Left ventricle myocardium inferior (tissue), 1 donor: ENCODE data around the gene NACC2. TPM values are rescaled to one million over a fixed set of nuclear protein-coding genes. Genes with fewer than 3 reads are reported as not detected.
A peak's percentile ranks its signal among the peaks of the same experiment; 100 is the strongest.

Source experiments
- DNase-seq: peaks from one replicate; pipeline ENCODE4 v3.0.0-alpha.2; 2020
- H3K27ac ChIP-seq: fragments of 200-600 bp; replicated peaks from 2 replicates; pipeline ENCODE4 v1.8.0; 2021
- H3K27me3 ChIP-seq: fragments of 200-600 bp; 2 replicates; pipeline ENCODE4 v1.8.0; 2021; ENCODE audit warnings: low read depth
- H3K36me3 ChIP-seq: fragments of 200-600 bp; 2 replicates; pipeline ENCODE4 v1.8.0; 2021
- H3K4me1 ChIP-seq: fragments of 200-600 bp; 2 replicates; pipeline ENCODE4 v1.8.0; 2021
- H3K4me3 ChIP-seq: fragments of 200-600 bp; 2 replicates; pipeline ENCODE4 v1.8.0; 2021; ENCODE audit warnings: mild to moderate bottlenecking, moderate library complexity
- H3K9me3 ChIP-seq: fragments of 200-600 bp; replicated peaks from 2 replicates; pipeline ENCODE4 v1.8.0; 2021
- intact Hi-C: fragments of 100-400 bp; cut with micrococcal nuclease; formaldehyde crosslinking; loops from one replicate; pipeline ENCODE4 v1.11.0; 2022
- total RNA-seq: library from RNA; stranded (reverse); fragmentation: NEBNext Ultra II Directional; extraction: Animal tissue kit (Norgen Biotek cat#: 25700); gene quantifications from one replicate; pipeline ENCODE4 v1.2.1, GENCODE V29; 2021
- TF ChIP-seq, protein P1 (sequence below): fragments of 200-600 bp; IDR thresholded peaks from 2 replicates; pipeline ENCODE4 v1.8.0; 2021; ENCODE audit warnings: antibody characterized with exemption, mild to moderate bottlenecking, borderline replicate concordance
- donor health status: DM: no; HTN: yes; CAD: no; lungs with severe emphysema.

NACC2 gene
- total RNA-seq, 1 donor from 2014 or later: 29.5 TPM

DNA sequence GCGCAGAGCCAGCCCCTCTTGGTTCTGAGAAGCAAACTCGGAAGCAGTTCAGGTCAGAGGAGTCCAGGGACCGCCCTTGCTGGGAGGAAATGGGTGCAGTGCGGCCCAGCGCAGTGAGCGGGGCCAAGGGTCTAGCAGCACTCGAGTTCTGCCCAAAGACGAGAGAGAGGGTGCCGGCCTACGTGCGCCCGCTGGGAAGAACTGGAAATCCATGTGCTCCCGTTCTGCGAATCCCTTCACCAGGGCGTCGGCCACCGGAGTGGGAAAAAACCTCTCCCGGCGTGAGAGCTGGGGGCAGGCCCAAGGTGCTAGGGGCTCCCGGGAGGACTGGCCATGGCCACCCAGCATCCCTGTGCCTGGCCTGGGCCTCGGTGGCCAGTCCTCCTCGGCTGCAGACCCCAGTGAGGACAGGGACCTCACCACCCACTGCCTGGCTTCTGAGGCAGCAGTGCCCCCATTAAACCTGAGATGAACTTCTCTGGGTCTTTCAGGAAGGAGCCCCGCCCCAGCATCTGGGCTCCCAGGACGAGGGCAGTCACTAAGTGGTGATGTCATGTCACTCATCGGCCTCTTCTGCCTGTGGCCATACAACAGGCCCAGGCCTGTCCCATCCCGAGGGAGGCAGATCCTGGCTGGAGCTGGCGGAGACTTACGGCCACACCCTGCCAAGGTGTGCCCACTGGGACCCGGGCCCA, 13.0 kb upstream of the NACC2 start:
- TF ChIP-seq, protein P1, sequence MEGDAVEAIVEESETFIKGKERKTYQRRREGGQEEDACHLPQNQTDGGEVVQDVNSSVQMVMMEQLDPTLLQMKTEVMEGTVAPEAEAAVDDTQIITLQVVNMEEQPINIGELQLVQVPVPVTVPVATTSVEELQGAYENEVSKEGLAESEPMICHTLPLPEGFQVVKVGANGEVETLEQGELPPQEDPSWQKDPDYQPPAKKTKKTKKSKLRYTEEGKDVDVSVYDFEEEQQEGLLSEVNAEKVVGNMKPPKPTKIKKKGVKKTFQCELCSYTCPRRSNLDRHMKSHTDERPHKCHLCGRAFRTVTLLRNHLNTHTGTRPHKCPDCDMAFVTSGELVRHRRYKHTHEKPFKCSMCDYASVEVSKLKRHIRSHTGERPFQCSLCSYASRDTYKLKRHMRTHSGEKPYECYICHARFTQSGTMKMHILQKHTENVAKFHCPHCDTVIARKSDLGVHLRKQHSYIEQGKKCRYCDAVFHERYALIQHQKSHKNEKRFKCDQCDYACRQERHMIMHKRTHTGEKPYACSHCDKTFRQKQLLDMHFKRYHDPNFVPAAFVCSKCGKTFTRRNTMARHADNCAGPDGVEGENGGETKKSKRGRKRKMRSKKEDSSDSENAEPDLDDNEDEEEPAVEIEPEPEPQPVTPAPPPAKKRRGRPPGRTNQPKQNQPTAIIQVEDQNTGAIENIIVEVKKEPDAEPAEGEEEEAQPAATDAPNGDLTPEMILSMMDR: no peak
- H3K4me3 ChIP-seq: no peak overlapping the region
- no peaks in the 10 kb centered on the region for H3K9me3 ChIP-seq
- H3K36me3 ChIP-seq: no peaks in the 10 kb centered on the region
- DNase-seq: no peak
- intact Hi-C loops: no loop called here
- H3K27ac ChIP-seq: peak overlapping the region; percentile 86
- H3K27me3 ChIP-seq: no peaks in the 10 kb centered on the region
- H3K4me1 ChIP-seq: peaks cover 82% of the 10 kb centered on the region

DNA sequence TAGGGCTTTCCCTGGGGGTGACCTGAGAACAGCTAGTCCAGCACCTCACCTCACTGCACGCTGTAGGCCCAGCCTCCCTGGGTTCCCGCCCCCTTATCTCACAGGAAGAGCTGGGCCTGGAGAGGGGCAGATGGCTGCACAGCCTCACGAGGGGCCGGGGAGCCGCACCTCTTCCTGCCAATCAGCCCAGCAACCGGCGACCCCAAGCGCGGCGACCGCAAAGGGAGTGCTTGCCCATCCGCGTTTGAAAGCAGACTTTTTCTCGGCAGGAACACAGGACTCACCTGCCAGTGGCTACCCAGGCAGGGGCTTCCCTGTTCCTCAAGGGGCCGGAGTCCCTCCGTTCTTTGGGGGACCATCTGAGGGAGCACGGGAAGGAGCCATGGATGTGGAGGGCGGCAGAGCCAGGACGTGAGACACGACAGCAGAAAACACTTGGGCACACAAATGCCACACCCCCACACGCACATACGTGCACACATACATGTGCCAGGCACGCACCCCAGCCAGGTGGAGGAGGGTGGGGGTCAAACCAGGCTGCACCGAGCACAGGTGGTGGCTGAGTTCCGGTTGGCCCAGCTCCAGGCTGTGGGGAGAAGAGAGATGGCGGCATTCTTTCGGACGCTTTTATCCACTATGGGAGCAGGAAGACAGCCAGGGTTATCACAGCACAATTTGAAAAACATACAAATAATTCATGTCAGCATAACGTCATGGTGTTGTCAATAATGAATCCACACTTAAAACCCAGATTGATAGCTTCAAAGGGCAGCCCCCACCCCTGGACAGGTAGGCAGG, 12.3 kb upstream of the NACC2 start:
- no peak overlapping the region for H3K4me3 ChIP-seq
- TF ChIP-seq, protein P1: no peak
- no peak for DNase-seq
- H3K4me1 ChIP-seq: peaks cover 82% of the 10 kb centered on the region
- peak overlapping the region; percentile 86 for H3K27ac ChIP-seq
- intact Hi-C loops: no loop called here
- H3K9me3 ChIP-seq: no peaks in the 10 kb centered on the region
- no peaks in the 10 kb centered on the region for H3K27me3 ChIP-seq
- H3K36me3 ChIP-seq: no peaks in the 10 kb centered on the region

DNA sequence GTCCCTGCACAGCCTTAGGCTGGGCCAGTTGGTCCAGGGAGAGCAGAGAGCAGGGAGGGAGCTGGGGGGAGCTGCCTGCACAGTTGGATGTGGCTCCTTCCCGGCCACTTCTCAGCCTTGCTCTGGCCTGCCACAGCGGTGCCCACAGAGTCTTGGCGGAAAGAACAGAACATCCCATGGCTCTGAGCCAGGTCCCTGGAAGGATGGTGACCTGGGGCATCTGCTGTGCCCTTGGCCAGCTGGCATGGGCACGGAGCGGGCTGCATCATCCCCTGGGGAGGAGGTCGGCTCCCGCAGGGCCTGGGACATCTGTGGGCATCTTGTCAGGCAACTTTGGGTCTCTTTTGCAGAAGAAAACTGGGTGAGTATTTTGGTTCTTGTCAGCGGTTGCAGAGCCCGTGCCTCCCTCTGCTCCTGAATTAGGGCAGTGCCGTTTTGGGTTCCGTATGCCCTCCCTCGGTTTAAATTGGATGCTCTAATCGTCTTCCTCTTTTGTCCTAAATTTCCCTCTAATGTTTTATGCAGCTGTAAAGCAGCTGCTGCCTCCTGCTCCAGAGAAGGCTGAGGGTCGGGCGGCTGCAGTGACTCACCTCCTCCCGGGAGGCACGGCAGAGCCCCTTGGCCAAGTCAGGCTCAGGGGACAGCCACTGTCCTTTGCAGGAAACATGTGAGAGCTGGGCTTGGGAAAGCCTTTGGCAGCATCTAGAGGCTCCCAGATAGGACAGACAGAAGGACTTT, 10.5 kb upstream of the NACC2 start:
- H3K27me3 ChIP-seq: no peaks in the 10 kb centered on the region
- H3K9me3 ChIP-seq: no peaks in the 10 kb centered on the region
- H3K36me3 ChIP-seq: no peaks in the 10 kb centered on the region
- peak overlapping the region; percentile 77 for H3K27ac ChIP-seq
- H3K4me3 ChIP-seq: peak overlapping the region; percentile 14
- intact Hi-C loops: no loop called here
- DNase-seq: peak; percentile 80
- TF ChIP-seq, protein P1: no peak
- peaks cover 71% of the 10 kb centered on the region for H3K4me1 ChIP-seq

DNA sequence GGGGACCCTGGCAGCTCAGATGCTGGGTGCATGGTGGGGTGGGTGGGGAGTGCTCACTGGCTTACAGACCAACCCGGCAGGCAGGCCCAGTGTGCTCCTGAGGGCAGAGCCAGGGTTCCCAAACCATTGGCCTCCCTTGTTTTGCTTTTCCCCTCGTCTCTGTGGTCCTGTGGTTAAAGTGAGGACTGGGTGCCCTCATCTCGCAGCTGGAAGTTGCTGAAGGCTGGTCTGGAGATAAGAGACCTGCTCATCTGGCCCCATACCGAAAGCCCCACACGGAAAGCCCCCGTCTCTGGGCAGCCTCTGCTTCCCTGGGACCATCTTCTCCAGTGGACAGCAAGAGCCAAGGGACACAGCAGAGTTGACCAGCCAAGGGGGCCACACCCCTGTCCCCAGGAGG, 9.8 kb upstream of the NACC2 start:
- H3K4me3 ChIP-seq: peak overlapping the region; percentile 14
- peaks cover 64% of the 10 kb centered on the region for H3K4me1 ChIP-seq
- no peaks in the 10 kb centered on the region for H3K36me3 ChIP-seq
- no peak for DNase-seq
- peak overlapping the region; percentile 77 for H3K27ac ChIP-seq
- no peaks in the 10 kb centered on the region for H3K9me3 ChIP-seq
- TF ChIP-seq, protein P1: no peak
- intact Hi-C loops: no loop called here
- H3K27me3 ChIP-seq: no peaks in the 10 kb centered on the region

DNA sequence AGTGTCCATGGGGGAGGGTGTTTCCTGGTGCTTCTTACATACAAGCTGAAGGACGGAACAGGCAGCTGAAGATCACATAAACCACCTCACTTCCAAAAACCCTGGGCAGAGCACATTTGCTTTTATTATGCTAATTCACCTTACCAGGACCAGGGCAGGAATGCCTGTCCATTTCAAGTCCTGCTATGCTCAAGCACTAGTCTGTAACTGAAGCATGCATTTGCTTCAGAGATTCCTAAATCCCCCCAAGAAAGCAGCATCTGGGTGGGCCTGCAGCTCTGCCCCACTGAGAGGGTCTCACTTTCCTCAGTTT, 9.4 kb upstream of the NACC2 start:
- H3K4me3 ChIP-seq: no peak overlapping the region
- H3K9me3 ChIP-seq: no peaks in the 10 kb centered on the region
- no peak for DNase-seq
- intact Hi-C loops: no loop called here
- no peaks in the 10 kb centered on the region for H3K36me3 ChIP-seq
- peaks cover 60% of the 10 kb centered on the region for H3K4me1 ChIP-seq
- no peak overlapping the region for H3K27ac ChIP-seq
- H3K27me3 ChIP-seq: no peaks in the 10 kb centered on the region
- TF ChIP-seq, protein P1: no peak
